HG03196 (cell line): Measurements from ENCODE around the gene ADD1.

Experiments
- ATAC-seq: cut with Tn5 transposase; IDR thresholded peaks from one replicate; pipeline ENCODE4 v1.9.1; 2021; ENCODE audit not compliant: unreplicated experiment

Gene ADD1

GRCh38 chr4:2833671-2834000 is 10.0 kb upstream of the ADD1 start:
- no peak for ATAC-seq

DNA sequence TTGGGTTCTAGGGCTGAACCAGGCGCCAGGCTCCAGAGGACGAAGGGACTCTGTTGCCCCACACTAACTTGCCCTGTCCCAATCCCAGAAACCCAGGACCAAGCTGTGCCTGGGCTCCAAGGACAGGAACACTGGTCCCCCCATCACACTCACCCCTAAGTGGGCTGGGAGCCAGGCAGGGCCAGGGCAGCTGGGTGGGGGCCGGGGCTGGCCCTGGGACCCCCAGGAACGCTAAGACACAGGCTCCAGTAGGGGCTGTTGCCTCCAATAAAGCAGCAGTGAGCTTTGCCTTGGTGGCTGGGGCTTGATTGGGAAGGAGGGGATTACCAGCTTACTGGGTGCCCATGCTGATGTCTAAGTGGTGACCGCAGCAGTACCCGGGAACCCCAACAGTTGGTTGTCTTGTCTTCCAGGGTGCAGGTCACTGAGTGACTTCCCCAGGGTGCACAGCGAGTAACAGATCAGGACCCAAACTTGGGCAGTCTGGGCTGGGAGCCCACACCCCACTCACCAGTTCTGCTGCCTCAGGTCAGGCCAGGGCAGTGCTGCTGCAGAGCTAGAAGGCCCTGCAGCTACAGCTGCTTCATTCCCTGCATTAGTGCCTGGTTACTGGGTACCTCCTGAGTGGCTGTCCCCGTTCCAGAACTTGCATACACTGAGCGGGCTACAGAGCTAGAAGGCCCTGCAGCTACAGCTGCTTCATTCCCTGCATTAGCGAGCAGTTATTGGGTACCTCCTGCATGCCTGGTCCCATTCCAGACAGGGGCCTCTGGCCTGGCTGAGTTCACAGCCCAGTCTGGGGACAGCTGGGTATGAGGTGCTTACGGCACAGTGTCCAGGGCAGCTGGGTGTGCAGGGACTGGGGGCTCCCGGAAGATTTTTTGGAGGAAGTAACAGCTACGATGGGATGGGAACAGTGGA is 9.4 kb upstream of the ADD1 start:
- no peak for ATAC-seq

DNA sequence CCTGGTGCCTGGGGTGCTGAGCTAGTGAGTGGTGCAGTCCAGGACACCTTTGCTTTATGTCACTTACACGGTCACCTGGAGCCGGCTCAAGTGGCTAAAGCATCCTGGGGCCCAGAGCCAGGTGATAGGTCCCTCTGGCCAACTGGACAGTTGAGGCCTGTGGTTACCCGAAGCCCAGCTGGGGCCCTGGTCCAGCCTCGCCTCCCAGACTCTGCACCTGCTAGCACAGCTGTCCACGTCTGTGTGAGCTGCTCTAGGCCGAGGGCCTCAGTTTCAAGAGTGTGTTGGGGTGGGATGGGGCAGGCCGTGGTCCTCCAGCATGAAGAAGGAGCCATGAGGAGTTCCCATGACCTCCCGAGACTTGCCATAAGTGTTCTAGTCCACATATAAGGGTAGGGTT is 7.7 kb upstream of the ADD1 start:
- ATAC-seq = no peak

- ATAC-seq = no peak
Observed at GRCh38 chr4:2836391-2836859, 7.2 kb upstream of the ADD1 start.

- no peak for ATAC-seq
Observed at GRCh38 chr4:2837110-2837903, 6.3 kb upstream of the ADD1 start.

- ATAC-seq = no peak
Observed at GRCh38 chr4:2837904-2838496, 5.6 kb upstream of the ADD1 start.

DNA sequence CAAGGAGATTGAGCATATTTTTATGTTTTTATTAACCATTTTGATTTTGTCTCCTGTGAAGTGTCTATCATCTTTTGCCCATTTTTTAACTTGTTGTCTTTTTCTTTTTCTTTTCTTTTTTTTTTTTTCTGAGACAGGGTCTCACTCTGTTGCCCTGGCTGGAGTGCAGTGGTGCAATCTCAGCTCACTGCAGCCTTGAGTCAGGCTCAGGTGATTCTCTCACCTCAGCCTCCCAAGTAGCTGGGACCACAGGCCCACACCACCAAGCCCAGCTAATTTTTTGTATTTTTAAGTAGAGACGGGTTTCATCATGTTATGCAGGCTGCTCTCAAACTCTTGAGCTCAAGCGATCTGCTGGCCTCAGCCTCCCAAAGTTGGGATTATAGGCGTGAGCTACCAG is 4.6 kb upstream of the ADD1 start:
- ATAC-seq = no peak

DNA sequence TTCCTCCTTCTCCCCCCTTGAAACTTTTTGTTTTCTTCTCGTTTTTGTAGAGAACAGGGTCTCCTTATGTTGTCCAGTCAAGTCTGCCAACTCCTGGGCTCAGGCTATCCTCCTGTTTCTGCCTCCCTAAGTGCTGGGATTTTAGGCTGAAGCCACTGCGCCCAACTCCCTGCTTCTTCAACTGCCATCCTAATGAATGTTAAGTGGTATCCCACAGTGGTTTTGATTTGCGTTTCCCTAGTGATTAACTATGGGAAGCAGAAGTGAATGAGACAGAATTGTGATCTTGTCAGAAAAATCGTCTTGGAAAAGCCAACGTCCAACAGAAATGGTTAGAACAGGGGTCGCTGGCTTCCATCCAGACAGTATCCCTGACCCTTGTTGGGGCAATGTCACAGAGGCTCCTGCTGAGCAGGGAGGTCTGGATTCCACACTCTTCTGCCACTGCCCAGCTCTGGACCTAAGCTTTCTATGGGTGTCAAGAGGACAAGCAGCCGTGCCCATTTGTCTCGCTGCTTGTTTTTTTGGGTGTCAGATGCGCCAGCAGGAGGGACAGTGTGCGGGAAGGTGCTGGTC is 869 bp upstream of the ADD1 start:
- ATAC-seq = peak; percentile 3

- ATAC-seq = no peak
Observed at GRCh38 chr4:2843941-2844584, 419 bp downstream of the ADD1 start.

- ATAC-seq = no peak
Observed at GRCh38 chr4:2846172-2846571, 2.5 kb downstream of the ADD1 start.

DNA sequence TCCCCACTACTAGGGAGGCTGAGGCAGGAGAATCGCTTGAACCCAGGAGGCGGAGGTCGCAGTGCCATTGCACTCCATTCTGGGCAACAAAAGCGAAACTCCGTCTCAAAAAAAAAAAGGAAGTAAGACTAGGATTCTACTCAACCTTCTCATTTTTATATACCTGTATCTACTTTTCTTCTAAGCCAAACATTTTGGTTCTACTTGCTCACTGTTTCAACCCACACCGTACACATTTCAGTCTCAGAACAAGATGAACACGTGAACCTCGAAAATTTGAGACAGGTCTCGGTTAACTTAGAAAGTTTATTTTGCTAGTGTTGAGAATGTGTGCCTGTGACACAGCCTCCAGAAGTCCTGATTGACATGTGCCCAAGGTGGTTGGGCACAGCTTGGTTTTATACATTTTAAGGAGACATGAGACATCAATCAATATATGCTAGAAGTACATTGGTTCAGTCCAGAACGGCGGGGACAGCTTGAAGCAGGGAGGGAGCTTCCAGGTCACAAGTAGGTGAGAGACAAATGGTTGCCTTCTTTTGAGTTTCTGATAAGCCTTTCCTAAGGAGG is 3.7 kb downstream of the ADD1 start:
- no peak for ATAC-seq

DNA sequence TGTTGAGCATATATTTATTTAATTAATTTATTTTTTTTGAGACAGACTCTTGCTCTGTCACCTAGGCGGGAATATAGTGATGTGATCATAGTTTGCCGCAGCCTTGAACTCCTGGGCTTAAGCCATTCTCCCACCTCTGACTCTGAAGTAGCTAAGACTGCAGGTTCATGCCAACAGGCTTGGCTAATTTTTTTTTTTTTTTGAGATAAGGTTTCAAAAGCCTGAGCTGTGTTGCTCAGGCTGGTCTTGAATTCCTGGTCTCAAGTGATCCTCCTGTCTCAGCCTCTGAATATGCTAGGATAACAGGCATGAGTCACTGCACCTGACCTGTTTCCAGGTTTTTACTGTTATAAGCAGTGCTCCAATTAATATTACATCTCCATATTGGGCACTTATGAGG is 4.8 kb downstream of the ADD1 start:
- no peak for ATAC-seq

DNA sequence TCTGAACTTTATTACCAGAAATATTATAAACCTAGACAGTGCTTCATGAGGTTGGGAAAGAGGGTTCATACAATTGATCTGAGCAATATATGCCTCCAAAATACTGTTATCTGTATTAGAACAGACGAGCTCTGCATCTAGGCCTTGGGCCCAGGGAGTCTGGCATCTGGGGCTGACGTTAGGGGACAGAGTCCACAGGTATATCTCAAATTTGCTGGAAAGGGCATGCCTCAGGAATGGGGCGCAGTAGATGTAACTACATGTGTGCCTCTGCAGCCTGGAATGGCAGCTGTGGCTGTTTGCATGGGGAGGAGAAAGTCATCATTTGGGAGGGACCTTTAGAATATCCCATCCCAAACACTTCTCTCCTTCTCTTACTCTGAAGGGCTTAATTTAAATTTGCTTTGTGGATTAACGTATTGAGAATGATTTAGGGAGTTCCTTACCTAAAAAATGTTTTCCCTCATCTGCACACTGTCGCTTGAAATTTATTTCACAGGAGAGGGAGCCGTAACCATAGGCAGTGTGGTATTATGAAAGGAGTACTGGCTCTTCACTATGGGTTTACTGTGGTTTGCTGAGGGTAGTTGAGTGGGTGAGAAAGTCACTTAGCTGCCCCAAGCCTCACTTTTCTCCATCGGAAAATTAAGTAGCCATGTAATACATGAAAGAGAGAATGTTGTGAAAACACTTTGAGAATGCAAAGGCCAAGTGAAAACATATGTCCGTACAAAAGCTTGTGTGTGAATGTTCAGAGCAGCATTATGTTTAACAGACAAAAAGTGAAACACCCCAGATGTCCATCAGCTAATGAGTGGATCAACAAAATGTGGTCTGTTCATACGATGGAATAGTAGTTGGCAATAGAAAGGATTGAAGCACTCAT is 5.9 kb downstream of the ADD1 start:
- ATAC-seq = no peak

- no peak for ATAC-seq
Observed at GRCh38 chr4:2850966-2851798, 7.5 kb downstream of the ADD1 start.

DNA sequence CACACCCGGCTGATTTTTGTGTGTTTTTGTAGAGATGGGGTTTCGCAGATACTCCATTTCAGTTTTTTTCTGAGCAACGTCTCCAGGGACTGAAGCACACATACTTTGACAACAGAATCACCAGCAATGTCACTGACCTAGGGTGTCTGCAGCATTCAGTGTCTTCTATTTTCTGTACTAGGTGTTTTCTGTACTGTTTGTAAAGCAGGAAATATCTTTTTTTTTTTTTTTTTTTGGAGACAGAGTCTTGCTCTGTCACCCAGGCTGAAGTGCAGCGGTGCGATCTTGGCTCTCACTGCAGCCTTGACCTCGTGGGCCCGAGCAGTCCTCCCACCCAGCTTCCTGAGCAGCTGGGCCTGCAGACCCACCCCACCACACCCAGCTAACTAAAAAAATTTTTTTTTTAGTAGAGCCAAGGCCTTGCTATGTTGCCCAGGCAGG is 8.9 kb downstream of the ADD1 start:
- peak; percentile 47 for ATAC-seq

DNA sequence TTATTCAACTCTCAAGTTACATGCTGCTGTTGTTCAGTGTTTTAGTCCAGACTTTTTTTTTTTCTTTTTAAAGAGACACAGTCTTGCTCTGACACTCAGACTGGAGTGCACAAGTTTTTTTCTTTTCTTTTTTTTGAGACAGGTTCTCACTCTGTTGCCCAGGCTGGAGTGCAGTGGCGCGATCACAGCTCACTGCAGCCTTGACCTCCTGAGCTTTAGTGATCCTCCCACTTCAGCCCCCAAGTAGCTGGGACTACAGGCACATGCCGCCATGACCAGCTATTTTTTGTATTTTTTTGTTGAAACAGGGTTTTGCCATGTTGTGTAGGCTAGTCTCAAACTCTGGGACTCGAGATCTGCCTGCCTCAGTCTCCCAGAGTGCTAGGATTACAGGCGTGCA is 11.9 kb downstream of the ADD1 start:
- ATAC-seq = no peak

DNA sequence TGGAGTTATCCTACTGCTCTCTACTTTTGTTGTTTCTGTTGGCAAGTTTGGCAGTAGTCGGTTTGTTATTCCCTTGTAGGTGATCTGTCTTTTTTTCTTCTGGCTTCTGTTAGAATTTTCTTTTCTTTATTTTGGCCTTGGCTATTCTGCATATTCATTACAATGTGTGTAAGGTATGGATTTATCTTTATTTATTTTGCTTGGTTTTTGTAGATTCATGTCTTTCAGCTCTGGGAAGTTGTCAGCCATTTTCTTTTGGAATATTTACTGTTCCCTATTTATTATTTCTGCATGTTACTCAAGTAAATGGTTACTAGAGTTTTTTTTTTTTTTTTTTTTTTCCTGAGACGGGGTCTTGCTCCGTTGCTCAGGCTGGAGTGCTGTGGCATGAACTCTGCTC is 12.6 kb downstream of the ADD1 start:
- no peak for ATAC-seq

- ATAC-seq = no peak
Observed at GRCh38 chr4:2857349-2857927, 13.8 kb downstream of the ADD1 start.
